Measurements from ENCODE around the gene ETFB. TPM values are rescaled to one million over a fixed set of nuclear protein-coding genes. Genes with fewer than 3 reads are reported as not detected.

Gene ETFB
- total RNA-seq, 1 donor = 84.3 TPM

DNA sequence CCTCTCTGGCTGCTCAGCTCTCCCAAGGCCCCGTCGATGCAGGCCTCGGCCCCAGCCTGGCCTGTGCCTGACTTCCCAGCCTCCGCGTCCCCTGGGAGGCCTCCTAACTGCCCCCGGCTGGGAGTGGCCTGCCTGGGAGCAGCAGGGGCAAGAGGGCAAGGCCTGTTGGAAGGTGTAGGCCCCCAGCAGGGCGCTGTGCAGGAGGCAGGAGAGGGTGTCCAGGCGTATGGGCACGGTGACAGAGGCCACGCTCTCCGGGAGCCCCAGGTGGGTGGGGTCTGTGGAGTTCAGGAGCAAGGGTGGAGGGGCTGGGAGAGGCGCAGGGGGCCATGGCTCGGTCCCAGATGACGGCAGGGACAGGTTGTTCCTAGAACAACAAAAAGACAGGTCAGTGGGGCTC lies 23.0 kb upstream of the ETFB start:
- no peak overlapping the region for H2AFZ ChIP-seq (ENCODE audit: low read length)
- TF ChIP-seq CTCF (IDR thresholded peaks at IDR 0.05; ENCODE audit: extremely low read depth, low read depth, low read length) = no peak
- no peaks in the 10 kb centered on the region for H3K4me1 ChIP-seq (ENCODE audit: insufficient read depth, low read length)
- H3K4me2 ChIP-seq (ENCODE audit: insufficient read depth, low read length) = no peak overlapping the region
- H3K27ac ChIP-seq (ENCODE audit: low read depth, low read length) = no peak overlapping the region
- no peaks in the 10 kb centered on the region for H3K9me3 ChIP-seq (ENCODE audit: low read depth, low read length)
- no peak for DNase-seq (ENCODE audit: insufficient read length, low spot score, missing footprints)
- no peaks in the 10 kb centered on the region for H4K20me1 ChIP-seq (ENCODE audit: insufficient read depth, low read length)
- no peak overlapping the region for H3K4me3 ChIP-seq (ENCODE audit: insufficient read depth, low read length)
- H3K36me3 ChIP-seq (ENCODE audit: insufficient read depth, low read length) = no peaks in the 10 kb centered on the region
- H3K27me3 ChIP-seq (ENCODE audit: insufficient read depth, low read length) = no peaks in the 10 kb centered on the region
- no peaks in the 10 kb centered on the region for H3K79me2 ChIP-seq (ENCODE audit: insufficient read depth, low read length)

- H3K27ac ChIP-seq (ENCODE audit: low read depth, low read length) = no peak within 1 kb of the TSS
- H3K4me2 ChIP-seq (ENCODE audit: insufficient read depth, low read length) = no peak within 1 kb of the TSS
These were observed 21.8 kb upstream of the ETFB start, which contains the start of gene LIM2 for GRCh38 chr19:51387924-51388389. LIM2 (minus strand) TSS chr19:51387974; CDS start chr19:51387443, 531 bp downstream.

DNA sequence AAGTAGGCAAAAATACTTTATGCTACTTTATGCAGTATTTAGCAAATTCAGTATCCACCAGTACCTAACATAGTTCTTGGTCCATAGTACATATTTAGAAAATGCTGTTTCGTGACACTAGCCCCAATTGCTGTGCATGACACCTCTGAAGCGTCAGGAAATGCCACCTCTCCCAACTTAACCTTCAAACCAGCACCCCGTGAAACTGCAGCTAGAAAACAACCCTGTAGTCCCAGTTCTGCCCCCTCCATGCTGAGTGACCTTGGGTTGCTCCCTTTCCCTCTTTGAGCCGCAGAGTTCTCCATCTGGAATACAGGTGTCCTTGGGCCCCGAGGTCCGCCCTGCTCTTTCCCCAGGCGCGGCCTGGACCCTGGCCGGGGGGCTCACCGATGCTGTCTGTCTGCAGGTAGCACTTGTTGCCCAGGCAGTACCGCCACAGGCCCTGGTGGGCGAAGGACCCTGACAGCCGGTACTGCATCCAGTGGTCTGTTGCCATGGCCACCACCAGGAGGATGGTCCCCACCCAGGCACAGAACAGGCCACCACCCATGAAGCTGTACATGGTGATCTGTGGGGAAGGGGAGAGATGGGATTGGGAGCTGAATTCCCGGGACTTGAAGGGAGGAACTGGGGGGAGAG lies 20.8 kb upstream of the ETFB start:
- no peak for DNase-seq (ENCODE audit: insufficient read length, low spot score, missing footprints)
- Histone ChIP-seq H3K4me2 (ENCODE audit: insufficient read depth, low read length) (no peak overlapping the region), H3K79me2 (ENCODE audit: insufficient read depth, low read length) (no peaks in the 10 kb centered on the region), H3K27ac (ENCODE audit: low read depth, low read length) (no peak overlapping the region), H3K4me3 (ENCODE audit: insufficient read depth, low read length) (no peak overlapping the region), H3K4me1 (ENCODE audit: insufficient read depth, low read length) (no peaks in the 10 kb centered on the region), H4K20me1 (ENCODE audit: insufficient read depth, low read length) (no peaks in the 10 kb centered on the region), H3K36me3 (ENCODE audit: insufficient read depth, low read length) (no peaks in the 10 kb centered on the region), H3K27me3 (ENCODE audit: insufficient read depth, low read length) (no peaks in the 10 kb centered on the region), H3K9me3 (ENCODE audit: low read depth, low read length) (no peaks in the 10 kb centered on the region), H2AFZ (ENCODE audit: low read length) (no peak overlapping the region)
- no peak for TF ChIP-seq CTCF (IDR thresholded peaks at IDR 0.05; ENCODE audit: extremely low read depth, low read depth, low read length)

More at GRCh38 chr19:51387924-51388389, 21.8 kb upstream of the ETFB start, which contains the start of gene LIM2:
- Histone ChIP-seq H3K9me3 (ENCODE audit: low read depth, low read length) (no peaks in the 10 kb centered on the region), H2AFZ (ENCODE audit: low read length) (no peak within 1 kb of the TSS), H3K4me3 (ENCODE audit: insufficient read depth, low read length) (no peak within 1 kb of the TSS), H3K79me2 (ENCODE audit: insufficient read depth, low read length) (no peaks in the 10 kb centered on the region), H4K20me1 (ENCODE audit: insufficient read depth, low read length) (no peaks in the 10 kb centered on the region), H3K4me1 (ENCODE audit: insufficient read depth, low read length) (no peaks in the 10 kb centered on the region), H3K27me3 (ENCODE audit: insufficient read depth, low read length) (no peaks in the 10 kb centered on the region), H3K36me3 (ENCODE audit: insufficient read depth, low read length) (no peaks in the 10 kb centered on the region)
- no peak for DNase-seq (ENCODE audit: insufficient read length, low spot score, missing footprints)
- TF ChIP-seq CTCF (IDR thresholded peaks at IDR 0.05; ENCODE audit: extremely low read depth, low read depth, low read length) = no peak

DNA sequence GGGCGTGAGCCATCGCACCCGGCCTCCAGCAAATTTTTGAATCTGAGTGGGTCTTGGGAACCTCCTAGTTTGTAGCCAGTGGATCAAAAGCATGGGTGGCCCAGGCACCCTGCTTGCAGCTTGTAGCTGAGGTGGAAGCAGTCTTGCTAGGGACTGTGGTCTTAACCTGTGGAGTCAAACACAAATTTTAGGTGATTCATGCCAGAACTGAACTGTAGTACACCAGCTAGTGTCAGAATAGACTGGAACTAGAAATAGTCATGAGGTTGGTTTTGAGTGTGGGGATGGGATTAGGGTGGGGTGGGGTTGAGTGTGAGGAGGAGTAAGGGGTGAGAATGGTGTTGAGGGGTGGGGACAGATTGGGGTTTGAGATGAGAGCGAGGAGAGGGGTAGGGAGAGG lies 15.8 kb upstream of the ETFB start:
- Histone ChIP-seq H4K20me1 (ENCODE audit: insufficient read depth, low read length) (no peaks in the 10 kb centered on the region), H3K4me1 (ENCODE audit: insufficient read depth, low read length) (no peaks in the 10 kb centered on the region), H3K4me3 (ENCODE audit: insufficient read depth, low read length) (no peak overlapping the region), H2AFZ (ENCODE audit: low read length) (no peak overlapping the region), H3K4me2 (ENCODE audit: insufficient read depth, low read length) (no peak overlapping the region), H3K27me3 (ENCODE audit: insufficient read depth, low read length) (no peaks in the 10 kb centered on the region), H3K36me3 (ENCODE audit: insufficient read depth, low read length) (no peaks in the 10 kb centered on the region), H3K27ac (ENCODE audit: low read depth, low read length) (no peak overlapping the region), H3K9me3 (ENCODE audit: low read depth, low read length) (no peaks in the 10 kb centered on the region), H3K79me2 (ENCODE audit: insufficient read depth, low read length) (no peaks in the 10 kb centered on the region)
- no peak for TF ChIP-seq CTCF (IDR thresholded peaks at IDR 0.05; ENCODE audit: extremely low read depth, low read depth, low read length)
- DNase-seq (ENCODE audit: insufficient read length, low spot score, missing footprints) = no peak
